Skeletal muscle satellite cell (primary cell): ENCODE data around the gene ARF4. TPM values are rescaled to one million over a fixed set of nuclear protein-coding genes. Genes with fewer than 3 reads are reported as not detected.

Source experiments
- H3K27me3 ChIP-seq: 2 replicates; pipeline ENCODE4 v1.7.0; 2013; ENCODE audit warnings: low read length; ENCODE audit not compliant: control insufficient read depth, insufficient read depth
- H3K36me3 ChIP-seq: 2 replicates; pipeline ENCODE4 v1.7.0; 2013; ENCODE audit warnings: mild to moderate bottlenecking, control low read depth, low read length; ENCODE audit not compliant: insufficient read depth
- H3K4me1 ChIP-seq: 2 replicates; pipeline ENCODE4 v1.7.0; 2013; ENCODE audit warnings: low read length; ENCODE audit not compliant: control insufficient read depth, insufficient read depth
- H3K4me2 ChIP-seq: 2 replicates; pipeline ENCODE4 v1.7.0; 2013; ENCODE audit warnings: mild to moderate bottlenecking, low read length
- H3K4me3 ChIP-seq: 2 replicates; pipeline ENCODE4 v1.7.0; 2013; ENCODE audit warnings: low read length
- H3K9ac ChIP-seq: 2 replicates; pipeline ENCODE4 v1.7.0; 2013; ENCODE audit warnings: mild to moderate bottlenecking, low read depth, low read length, moderate library complexity
- H3K9me3 ChIP-seq: replicated peaks from 2 replicates; pipeline ENCODE4 v1.7.0; 2013; ENCODE audit warnings: mild to moderate bottlenecking, control low read depth, low read length
- small RNA-seq: library from RNA; depleted of rRNA; stranded (forward); fragments of <200 nt; gene quantifications from one replicate; pipeline ENCODE3, GENCODE V24; 2012

Gene ARF4

DNA sequence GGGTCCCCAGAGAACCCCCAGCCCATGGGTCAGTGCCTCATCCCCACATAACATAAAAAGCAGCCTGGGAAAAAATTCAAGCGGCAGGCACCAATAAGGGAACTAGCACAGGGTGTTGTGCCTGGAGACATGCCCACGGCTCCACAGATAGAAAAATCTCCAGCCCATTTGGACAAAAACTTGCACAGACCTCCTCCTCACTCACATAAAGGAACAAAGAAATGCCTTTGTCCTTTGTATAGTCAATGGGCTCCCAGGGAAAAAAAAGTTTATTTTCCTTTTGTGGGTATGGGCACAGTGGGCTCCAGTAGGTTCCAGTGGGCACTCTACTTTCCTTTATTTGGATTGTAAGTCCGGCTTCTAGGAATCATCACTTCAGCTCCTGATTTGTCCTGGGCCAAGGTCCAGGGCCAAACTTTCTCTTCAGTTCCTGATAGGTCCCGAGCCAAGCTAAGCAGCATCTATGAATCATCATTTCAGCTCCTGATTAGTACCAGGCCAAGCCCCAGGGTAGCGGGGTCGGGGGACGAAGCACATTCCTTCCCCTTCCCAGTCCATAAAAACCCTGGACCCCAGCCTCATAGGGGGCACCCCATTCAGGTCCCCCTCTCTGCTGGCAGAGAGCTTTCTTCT, 51.4 kb downstream of the ARF4 start:
- Histone ChIP-seq H3K9me3 (no peaks in the 10 kb centered on the region), H3K9ac (no peak overlapping the region), H3K27me3 (no peaks in the 10 kb centered on the region), H3K4me3 (no peak overlapping the region), H3K36me3 (no peaks in the 10 kb centered on the region), H3K4me1 (peaks cover 4% of the 10 kb centered on the region), H3K4me2 (no peak overlapping the region)

GRCh38 chr3:57544181-57545125, 52.7 kb downstream of the ARF4 start, which contains the start of gene DNAH12:
TSS of gene DNAH12 (minus strand) at chr3:57544344. CDS start at chr3:57542870, 1,474 bp downstream.
- H3K27me3 ChIP-seq = no peaks in the 10 kb centered on the region
- H3K9ac ChIP-seq = no peak within 1 kb of the TSS
- H3K4me2 ChIP-seq = peak within 1 kb of the TSS; percentile 80
- no peaks in the 10 kb centered on the region for H3K9me3 ChIP-seq
- peaks cover 4% of the 10 kb centered on the region for H3K4me1 ChIP-seq
- H3K4me3 ChIP-seq = peak within 1 kb of the TSS; percentile 61
- H3K36me3 ChIP-seq = no peaks in the 10 kb centered on the region

DNA sequence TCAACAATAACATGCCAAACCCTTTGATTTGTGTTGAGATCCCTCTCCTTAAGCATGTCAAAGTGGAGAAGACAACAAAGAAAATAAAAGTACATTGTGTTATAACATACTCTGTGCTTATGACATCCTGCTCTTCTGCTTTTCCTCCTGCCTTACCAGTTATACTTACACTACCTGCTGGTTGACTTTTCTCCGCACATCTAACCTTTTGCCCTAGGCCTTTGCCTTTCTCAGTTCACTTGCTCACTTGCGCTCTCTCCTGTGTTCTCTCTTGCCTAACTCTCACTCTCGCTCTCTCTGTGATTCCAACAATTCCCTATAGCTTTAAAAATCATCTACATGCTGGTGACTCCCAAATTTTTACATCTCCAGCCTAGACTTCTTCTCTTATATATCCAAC, 58.7 kb downstream of the ARF4 start:
- Histone ChIP-seq H3K9ac (no peak overlapping the region), H3K36me3 (no peaks in the 10 kb centered on the region)

DNA sequence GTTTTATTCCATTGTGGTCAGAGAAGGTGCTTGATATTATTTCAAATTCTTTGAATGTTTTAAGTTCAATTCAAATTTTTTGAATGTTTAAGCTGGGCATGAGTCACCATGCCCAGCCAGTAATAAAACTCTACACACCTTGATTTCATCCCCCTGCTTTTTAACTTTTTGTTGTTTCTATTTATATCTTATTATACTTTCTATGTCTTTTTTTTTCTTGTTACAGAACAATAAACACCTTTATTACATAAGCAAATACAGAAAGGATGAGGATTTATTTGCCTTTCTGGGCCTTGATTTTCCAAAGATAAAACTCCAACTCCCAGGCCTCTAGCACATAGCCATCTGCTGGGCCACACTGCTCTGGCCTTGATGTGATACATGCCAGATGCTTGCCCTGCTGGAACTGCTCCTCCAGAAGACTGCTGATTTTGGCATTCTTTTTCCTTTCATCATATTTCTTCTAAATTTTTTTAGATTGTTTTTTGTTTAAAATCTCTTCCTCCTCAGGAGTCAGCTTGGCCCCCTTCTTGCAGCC, 67.0 kb downstream of the ARF4 start:
- H3K4me2 ChIP-seq = no peak overlapping the region
- no peak overlapping the region for H3K9ac ChIP-seq
- no peak overlapping the region for H3K4me3 ChIP-seq
- H3K9me3 ChIP-seq = no peaks in the 10 kb centered on the region
- H3K27me3 ChIP-seq = no peaks in the 10 kb centered on the region
- no peaks in the 10 kb centered on the region for H3K4me1 ChIP-seq
- H3K36me3 ChIP-seq = no peaks in the 10 kb centered on the region

More for the DNA sequence above, 58.7 kb downstream of the ARF4 start:
- H3K4me1 ChIP-seq = no peaks in the 10 kb centered on the region
- H3K4me2 ChIP-seq = no peak overlapping the region
- H3K4me3 ChIP-seq = no peak overlapping the region
- H3K9me3 ChIP-seq = no peaks in the 10 kb centered on the region
- H3K27me3 ChIP-seq = no peaks in the 10 kb centered on the region

Small RNA genes within 50 kb of the gene (small RNA-seq; reads per million reads assigned to genes)
- not detected for gene RNU6-108P
- not detected for gene RNU6-483P
- not detected for gene RNU6ATAC26P
